ENCODE data around the gene GRPR. TPM values are rescaled to one million over a fixed set of nuclear protein-coding genes. Genes with fewer than 3 reads are reported as not detected.

The GRPR gene
- 0.06 and 0.26 TPM in 2 replicates for total RNA-seq (2014; rRNA removed)
- polyA plus RNA-seq (2012), result 0.10 TPM

- peak; percentile 77 for DNase-seq (ENCODE audit: low read depth)
Observed at GRCh38 chrX:16123222-16123786, at the start of gene GRPR. GRPR (plus strand) TSS chrX:16123565; CDS start chrX:16123954, 389 bp downstream.

GRCh38 chrX:16075087-16075486 lies 48.3 kb upstream of the GRPR start:
- DNase-seq (ENCODE audit: low read depth), result peak; percentile 62

GRCh38 chrX:16076834-16077233 lies 46.5 kb upstream of the GRPR start:
- peak; percentile 26 for DNase-seq (ENCODE audit: low read depth)

GRCh38 chrX:16077811-16078210 lies 45.6 kb upstream of the GRPR start:
- DNase-seq (ENCODE audit: low read depth), result no peak

- DNase-seq (ENCODE audit: low read depth), result no peak
Observed at GRCh38 chrX:16081357-16081756, 42.0 kb upstream of the GRPR start.

- no peak for DNase-seq (ENCODE audit: low read depth)
Observed at GRCh38 chrX:16082470-16083085, 40.8 kb upstream of the GRPR start.

GRCh38 chrX:16087076-16087475 lies 36.3 kb upstream of the GRPR start:
- peak; percentile 1 for DNase-seq (ENCODE audit: low read depth)

- no peak for DNase-seq (ENCODE audit: low read depth)
Observed at GRCh38 chrX:16089086-16089485, 34.3 kb upstream of the GRPR start.

GRCh38 chrX:16096141-16096540 lies 27.2 kb upstream of the GRPR start:
- no peak for DNase-seq (ENCODE audit: low read depth)

- no peak for DNase-seq (ENCODE audit: low read depth)
Observed at GRCh38 chrX:16100673-16101072, 22.7 kb upstream of the GRPR start.

GRCh38 chrX:16101581-16101980 lies 21.8 kb upstream of the GRPR start:
- no peak for DNase-seq (ENCODE audit: low read depth)

- DNase-seq (ENCODE audit: low read depth), result no peak
Observed at GRCh38 chrX:16103625-16104024, 19.7 kb upstream of the GRPR start.

- peak; percentile 5 for DNase-seq (ENCODE audit: low read depth)
Observed at GRCh38 chrX:16112428-16112827, 10.9 kb upstream of the GRPR start.

- DNase-seq (ENCODE audit: low read depth), result peak; percentile 2
Observed at GRCh38 chrX:16113978-16114565, 9.3 kb upstream of the GRPR start.

GRCh38 chrX:16114611-16115010 lies 8.8 kb upstream of the GRPR start:
- peak; percentile 78 for DNase-seq (ENCODE audit: low read depth)

GRCh38 chrX:16119353-16120220 lies 3.8 kb upstream of the GRPR start:
- no peak for DNase-seq (ENCODE audit: low read depth)

GRCh38 chrX:16120431-16120830 lies 2.9 kb upstream of the GRPR start:
- peak; percentile 9 for DNase-seq (ENCODE audit: low read depth)

- no peak for DNase-seq (ENCODE audit: low read depth)
Observed at GRCh38 chrX:16124201-16124600, 836 bp downstream of the GRPR start.

- no peak for DNase-seq (ENCODE audit: low read depth)
Observed at GRCh38 chrX:16125520-16126149, 2.3 kb downstream of the GRPR start.

GRCh38 chrX:16130707-16131106 lies 7.3 kb downstream of the GRPR start:
- peak; percentile 16 for DNase-seq (ENCODE audit: low read depth)

- DNase-seq (ENCODE audit: low read depth), result no peak
Observed at GRCh38 chrX:16134936-16135335, 11.6 kb downstream of the GRPR start.

- DNase-seq (ENCODE audit: low read depth), result no peak
Observed at GRCh38 chrX:16136080-16136479, 12.7 kb downstream of the GRPR start.

All from LHCN-M2 (cell line).